Loucy (cell line): ENCODE data around the gene PHF21B.

Source experiments
- H2AFZ ChIP-seq: fragments of 200-600 bp; sonication (generic); 2 replicates; pipeline ENCODE4 v1.6.0; 2016; ENCODE audit warnings: antibody characterized with exemption, mild to moderate bottlenecking, low read length, moderate library complexity
- H3F3A ChIP-seq: fragments of 200-600 bp; 2 replicates; pipeline ENCODE4 v1.6.0; 2016; ENCODE audit warnings: antibody characterized with exemption, low read depth, mild to moderate bottlenecking
- H3K27me3 ChIP-seq: fragments of 200-600 bp; sonication (generic); 2 replicates; pipeline ENCODE4 v1.6.1; 2014; ENCODE audit warnings: low read length, mild to moderate bottlenecking; ENCODE audit not compliant: insufficient read depth, poor library complexity, severe bottlenecking
- H3K36me3 ChIP-seq: fragments of 200-600 bp; sonication (generic); 2 replicates; pipeline ENCODE4 v1.6.1; 2016; ENCODE audit warnings: low read length; ENCODE audit not compliant: insufficient read depth
- H3K4me1 ChIP-seq: fragments of 200-600 bp; sonication (generic); 2 replicates; pipeline ENCODE4 v1.5.1; 2014; ENCODE audit warnings: low read length, mild to moderate bottlenecking; ENCODE audit not compliant: insufficient read depth, poor library complexity, severe bottlenecking
- H3K4me2 ChIP-seq: fragments of 200-600 bp; sonication (generic); 2 replicates; pipeline ENCODE4 v1.6.0; 2014; ENCODE audit warnings: antibody characterized with exemption, low read length, low read depth, mild to moderate bottlenecking; ENCODE audit not compliant: poor library complexity, severe bottlenecking
- H3K4me3 ChIP-seq: fragments of 200-600 bp; sonication (generic); 2 replicates; pipeline ENCODE4 v1.5.1; 2014; ENCODE audit warnings: low read length, mild to moderate bottlenecking, mixed read lengths; ENCODE audit not compliant: poor library complexity, severe bottlenecking
- H3K79me2 ChIP-seq: fragments of 200-600 bp; sonication (generic); 2 replicates; pipeline ENCODE4 v1.6.1; 2014; ENCODE audit warnings: low read length; ENCODE audit not compliant: insufficient read depth
- H3K9ac ChIP-seq: fragments of 200-600 bp; sonication (generic); 2 replicates; pipeline ENCODE4 v1.6.0; 2014; ENCODE audit warnings: mild to moderate bottlenecking, low read depth, low read length, moderate library complexity; ENCODE audit not compliant: poor library complexity, severe bottlenecking
- H3K9me2 ChIP-seq: fragments of 200-600 bp; sonication (generic); replicated peaks from 2 replicates; pipeline ENCODE4 v1.6.1; 2016; ENCODE audit warnings: low read depth, low read length, mixed read lengths
- H3K9me3 ChIP-seq: fragments of 200-600 bp; sonication (generic); 2 replicates; pipeline ENCODE4 v1.6.1; 2014; ENCODE audit warnings: mild to moderate bottlenecking, antibody characterized with exemption, low read length, low read depth; ENCODE audit not compliant: insufficient read depth
- H4K20me1 ChIP-seq: fragments of 200-600 bp; sonication (generic); 2 replicates; pipeline ENCODE4 v1.6.0; 2014; ENCODE audit warnings: antibody characterized with exemption, low read length, mild to moderate bottlenecking; ENCODE audit not compliant: insufficient read depth, poor library complexity, severe bottlenecking
- CTCF ChIP-seq: fragments of 200-600 bp; sonication (generic); conservative IDR thresholded peaks from 2 replicates; pipeline ENCODE4 v1.5.1; 2014; ENCODE audit warnings: mild to moderate bottlenecking, antibody characterized with exemption, low read length
- EZH2phosphoT487 ChIP-seq: fragments of 200-600 bp; IDR thresholded peaks from 2 replicates; pipeline ENCODE4 v1.6.1; 2018; ENCODE audit warnings: antibody characterized with exemption, mild to moderate bottlenecking, moderate library complexity, borderline replicate concordance

PHF21B gene

GRCh38 chr22:44926491-44927415 is 83.1 kb downstream of the PHF21B start:
- no peaks in the 10 kb centered on the region for H3F3A ChIP-seq
- no peaks in the 10 kb centered on the region for H3K27me3 ChIP-seq
- no peaks in the 10 kb centered on the region for H3K4me1 ChIP-seq
- no peaks in the 10 kb centered on the region for H3K9me3 ChIP-seq
- no peaks in the 10 kb centered on the region for H3K9me2 ChIP-seq
- no peak overlapping the region for H3K4me3 ChIP-seq
- no peak for TF ChIP-seq EZH2phosphoT487
- TF ChIP-seq CTCF: no peak
- no peaks in the 10 kb centered on the region for H3K36me3 ChIP-seq
- H4K20me1 ChIP-seq: no peaks in the 10 kb centered on the region
- H3K4me2 ChIP-seq: no peak overlapping the region
- no peak overlapping the region for H3K9ac ChIP-seq
- no peaks in the 10 kb centered on the region for H3K79me2 ChIP-seq
- no peak overlapping the region for H2AFZ ChIP-seq

- TF ChIP-seq EZH2phosphoT487 (no peak), CTCF (no peak)
- H2AFZ ChIP-seq: no peak overlapping the region
- no peak overlapping the region for H3K4me3 ChIP-seq
- H3K27me3 ChIP-seq: no peaks in the 10 kb centered on the region
- H3K9ac ChIP-seq: no peak overlapping the region
- no peaks in the 10 kb centered on the region for H3K9me3 ChIP-seq
- H3K9me2 ChIP-seq: no peaks in the 10 kb centered on the region
- no peaks in the 10 kb centered on the region for H3F3A ChIP-seq
- no peaks in the 10 kb centered on the region for H3K79me2 ChIP-seq
- no peak overlapping the region for H3K4me2 ChIP-seq
- H4K20me1 ChIP-seq: no peaks in the 10 kb centered on the region
- H3K36me3 ChIP-seq: no peaks in the 10 kb centered on the region
- H3K4me1 ChIP-seq: no peaks in the 10 kb centered on the region
Measured at GRCh38 chr22:44926124-44926475, 83.7 kb downstream of the PHF21B start.

GRCh38 chr22:44925465-44926123 is 84.2 kb downstream of the PHF21B start:
- no peak overlapping the region for H2AFZ ChIP-seq
- no peaks in the 10 kb centered on the region for H3F3A ChIP-seq
- TF ChIP-seq EZH2phosphoT487 (no peak), CTCF (no peak)
- H3K79me2 ChIP-seq: no peaks in the 10 kb centered on the region
- no peaks in the 10 kb centered on the region for H3K4me1 ChIP-seq
- H3K36me3 ChIP-seq: no peaks in the 10 kb centered on the region
- no peaks in the 10 kb centered on the region for H3K9me3 ChIP-seq
- no peaks in the 10 kb centered on the region for H4K20me1 ChIP-seq
- no peaks in the 10 kb centered on the region for H3K9me2 ChIP-seq
- no peaks in the 10 kb centered on the region for H3K27me3 ChIP-seq
- no peak overlapping the region for H3K4me2 ChIP-seq
- no peak overlapping the region for H3K9ac ChIP-seq
- no peak overlapping the region for H3K4me3 ChIP-seq
